K562 (cell line): ENCODE results near the gene ZBTB39. TPM values are rescaled to one million over a fixed set of nuclear protein-coding genes. Genes with fewer than 3 reads are reported as not detected.
A peak's percentile ranks its signal among the peaks of the same experiment; 100 is the strongest.

Experiments used
- ARID4B ChIP-seq: sonication (generic); formaldehyde crosslinking; IDR thresholded peaks from 2 replicates; pipeline ENCODE4 v1.8.0; 2022; ENCODE audit warnings: mild to moderate bottlenecking, missing genetic modification reagents
- FOXM1 ChIP-seq, 2 experiments: fragments of 450-650 bp in 1 of 2; sonication (generic) in 1 of 2; formaldehyde crosslinking in 1 of 2; IDR thresholded peaks; 2 replicates each; pipeline versions ENCODE4 v1.6.1 to v1.9.0; 2017 to 2022; ENCODE audit warnings: low read depth in 2 of 2, mild to moderate bottlenecking in 2 of 2, missing genetic modification reagents in 1 of 2, moderate library complexity in 1 of 2
- LCOR ChIP-seq: sonication (generic); formaldehyde crosslinking; IDR thresholded peaks from 2 replicates; pipeline ENCODE4 v1.8.0; 2022; ENCODE audit warnings: mild to moderate bottlenecking, missing genetic modification reagents
- PCBP1 ChIP-seq: fragments of 200-400 bp; formaldehyde crosslinking; IDR thresholded peaks from 2 replicates; pipeline ENCODE4 v1.6.1; 2018; ENCODE audit warnings: mild to moderate bottlenecking, low read depth, low read length; ENCODE audit not compliant: poor library complexity, severe bottlenecking
- PRMT5 ChIP-seq: sonication (generic); formaldehyde crosslinking; IDR thresholded peaks from 2 replicates; pipeline ENCODE4 v1.5.0; 2020; ENCODE audit warnings: missing genetic modification reagents
- RBM34 ChIP-seq: fragments of 200-400 bp; formaldehyde crosslinking; IDR thresholded peaks from 2 replicates; pipeline ENCODE4 v1.6.1; 2018; ENCODE audit warnings: low read length, borderline replicate concordance; ENCODE audit not compliant: insufficient read depth
- SMARCC2 ChIP-seq: fragments of 450-650 bp; IDR thresholded peaks from 2 replicates; pipeline ENCODE4 v1.6.1; 2017; ENCODE audit warnings: antibody characterized with exemption, moderate library complexity, mild to moderate bottlenecking, low read depth
- TAF1 ChIP-seq: IDR thresholded peaks from 2 replicates; pipeline ENCODE4 v1.6.1; 2011; ENCODE audit warnings: mild to moderate bottlenecking, low read length, moderate library complexity; ENCODE audit not compliant: insufficient read depth, control insufficient read depth, severe bottlenecking; ENCODE audit errors: extremely low read depth
- U2AF2 ChIP-seq: fragments of 200-400 bp; formaldehyde crosslinking; optimal IDR thresholded peaks from 2 replicates; pipeline ENCODE3; 2017; ENCODE audit warnings: low read depth, mild to moderate bottlenecking, low read length
- ZNF23 ChIP-seq: fragments of 250-450 bp; sonication (Bioruptor Pico); IDR thresholded peaks from 2 replicates; pipeline ENCODE4 v1.4.0; 2020; ENCODE audit warnings: mild to moderate bottlenecking
- ZNF282 ChIP-seq: sonication (generic); formaldehyde crosslinking; IDR thresholded peaks from 2 replicates; pipeline ENCODE4 v1.8.1; 2023; ENCODE audit warnings: missing genetic modification reagents
- ZNF740 ChIP-seq, 3 experiments: fragments of 200-800 bp in 1 of 3; sonication (Bioruptor generic) in 1 of 3; sonication (generic) in 1 of 3; formaldehyde crosslinking in 1 of 3; IDR thresholded peaks; 2 replicates each; pipeline versions ENCODE4 v1.6.1 to v1.8.0; 2016 to 2022; ENCODE audit warnings: mild to moderate bottlenecking in 2 of 3, missing compliant biosample characterization in 2 of 3, missing genetic modification characterization in 2 of 3, missing genetic modification reagents in 1 of 3
- polyA plus RNA-seq, 8 experiments: library from polyadenylated mRNA; depleted of rRNA in 4 of 8; stranded (reverse) in 5 of 8; unstranded in 3 of 8; fragments of >200 nt; fragmentation: Nextera tagmentation in 2 of 8; fragmentation: Illumina TruSeq in 1 of 8; extraction: Ambion mirVana in 2 of 8; extraction: Trizol in 1 of 8; gene quantifications; 2 replicates each; pipeline versions ENCODE4 v1.2.1 to v1.2.3, GENCODE V29; 2011 to 2014; ENCODE audit warnings: inconsistent platforms in 1 of 8, missing spikeins in 1 of 8
- total RNA-seq, 7 experiments: library from RNA; depleted of rRNA in 6 of 7; stranded (reverse); fragments of >200 nt in 6 of 7; fragmentation: Illumina TruSeq in 2 of 7; extraction: Trizol in 2 of 7; gene quantifications; 2 replicates each; pipeline versions ENCODE4 v1.2.1 to v1.2.3, GENCODE V29; 2011 to 2021; ENCODE audit warnings: low replicate concordance in 1 of 7
- TF ChIP-seq, protein P1 (sequence below): fragments of 250-450 bp; sonication (Bioruptor Pico); IDR thresholded peaks from 2 replicates; pipeline ENCODE4 v1.8.0; 2022; ENCODE audit warnings: inconsistent platforms, mild to moderate bottlenecking, moderate library complexity, borderline replicate concordance
- TF ChIP-seq, protein P2 (sequence below): sonication (generic); formaldehyde crosslinking; IDR thresholded peaks from 2 replicates; pipeline ENCODE4 v1.8.0; 2023; ENCODE audit warnings: mild to moderate bottlenecking, missing genetic modification reagents

Gene ZBTB39
- total and polyA plus RNA-seq, 9 of the 15 experiments (the other 6 are each of a cell fraction or from before 2014, with no cell fraction given): 3.3 to 13.3 (median 8.6) TPM

DNA sequence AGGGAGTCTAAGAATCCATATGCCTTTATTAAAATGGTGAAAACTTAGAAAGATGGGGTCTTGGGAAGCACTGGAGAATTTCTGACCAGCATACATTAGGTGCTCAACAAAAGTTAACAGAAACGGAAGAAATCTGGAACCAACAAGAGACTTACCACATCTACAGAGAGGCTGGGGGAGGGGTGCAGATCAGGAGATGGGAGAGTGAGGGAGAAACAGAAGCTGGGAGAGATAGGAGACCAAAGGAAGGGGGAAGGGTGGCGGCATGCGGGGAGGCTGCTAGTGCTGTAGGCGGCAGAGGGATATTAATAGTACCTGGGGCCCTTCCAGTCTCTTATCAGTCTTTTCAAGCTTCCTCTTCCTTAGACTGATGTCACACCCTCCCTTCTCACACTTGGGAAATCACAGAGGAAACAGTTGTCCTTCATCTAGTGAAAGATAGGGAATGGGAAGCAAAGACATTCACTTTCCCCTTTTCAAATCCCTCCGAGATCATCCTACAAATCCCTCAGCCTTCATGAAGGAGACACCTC lies 18.1 kb downstream of the ZBTB39 start (continued):
- TF ChIP-seq SMARCC2 (peak; percentile 96), ZNF23 (CRISPR knock-in tag) (no peak), PRMT5 (CRISPR knock-in tag) (no peak), ZNF282 (CRISPR knock-in tag) (no peak), U2AF2 (no peak), LCOR (peak; percentile 86), TAF1 (peak; percentile 37), RBM34 (no peak), FOXM1 (IDR thresholded peaks at IDR 0.05; ENCODE audit: low read depth) (peak; percentile 93), FOXM1 (CRISPR knock-in tag; IDR thresholded peaks at IDR 0.05; ENCODE audit: low read depth) (no peak), ARID4B (no peak), ZNF740 (CRISPR knock-in tag; IDR thresholded peaks at IDR 0.05) (no peak), ZNF740 (tag; IDR thresholded peaks at IDR 0.05) (no peak), PCBP1 (no peak)
- TF ChIP-seq, protein P1, sequence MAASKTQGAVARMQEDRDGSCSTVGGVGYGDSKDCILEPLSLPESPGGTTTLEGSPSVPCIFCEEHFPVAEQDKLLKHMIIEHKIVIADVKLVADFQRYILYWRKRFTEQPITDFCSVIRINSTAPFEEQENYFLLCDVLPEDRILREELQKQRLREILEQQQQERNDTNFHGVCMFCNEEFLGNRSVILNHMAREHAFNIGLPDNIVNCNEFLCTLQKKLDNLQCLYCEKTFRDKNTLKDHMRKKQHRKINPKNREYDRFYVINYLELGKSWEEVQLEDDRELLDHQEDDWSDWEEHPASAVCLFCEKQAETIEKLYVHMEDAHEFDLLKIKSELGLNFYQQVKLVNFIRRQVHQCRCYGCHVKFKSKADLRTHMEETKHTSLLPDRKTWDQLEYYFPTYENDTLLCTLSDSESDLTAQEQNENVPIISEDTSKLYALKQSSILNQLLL (CRISPR knock-in tag): no peak
- TF ChIP-seq, protein P2, sequence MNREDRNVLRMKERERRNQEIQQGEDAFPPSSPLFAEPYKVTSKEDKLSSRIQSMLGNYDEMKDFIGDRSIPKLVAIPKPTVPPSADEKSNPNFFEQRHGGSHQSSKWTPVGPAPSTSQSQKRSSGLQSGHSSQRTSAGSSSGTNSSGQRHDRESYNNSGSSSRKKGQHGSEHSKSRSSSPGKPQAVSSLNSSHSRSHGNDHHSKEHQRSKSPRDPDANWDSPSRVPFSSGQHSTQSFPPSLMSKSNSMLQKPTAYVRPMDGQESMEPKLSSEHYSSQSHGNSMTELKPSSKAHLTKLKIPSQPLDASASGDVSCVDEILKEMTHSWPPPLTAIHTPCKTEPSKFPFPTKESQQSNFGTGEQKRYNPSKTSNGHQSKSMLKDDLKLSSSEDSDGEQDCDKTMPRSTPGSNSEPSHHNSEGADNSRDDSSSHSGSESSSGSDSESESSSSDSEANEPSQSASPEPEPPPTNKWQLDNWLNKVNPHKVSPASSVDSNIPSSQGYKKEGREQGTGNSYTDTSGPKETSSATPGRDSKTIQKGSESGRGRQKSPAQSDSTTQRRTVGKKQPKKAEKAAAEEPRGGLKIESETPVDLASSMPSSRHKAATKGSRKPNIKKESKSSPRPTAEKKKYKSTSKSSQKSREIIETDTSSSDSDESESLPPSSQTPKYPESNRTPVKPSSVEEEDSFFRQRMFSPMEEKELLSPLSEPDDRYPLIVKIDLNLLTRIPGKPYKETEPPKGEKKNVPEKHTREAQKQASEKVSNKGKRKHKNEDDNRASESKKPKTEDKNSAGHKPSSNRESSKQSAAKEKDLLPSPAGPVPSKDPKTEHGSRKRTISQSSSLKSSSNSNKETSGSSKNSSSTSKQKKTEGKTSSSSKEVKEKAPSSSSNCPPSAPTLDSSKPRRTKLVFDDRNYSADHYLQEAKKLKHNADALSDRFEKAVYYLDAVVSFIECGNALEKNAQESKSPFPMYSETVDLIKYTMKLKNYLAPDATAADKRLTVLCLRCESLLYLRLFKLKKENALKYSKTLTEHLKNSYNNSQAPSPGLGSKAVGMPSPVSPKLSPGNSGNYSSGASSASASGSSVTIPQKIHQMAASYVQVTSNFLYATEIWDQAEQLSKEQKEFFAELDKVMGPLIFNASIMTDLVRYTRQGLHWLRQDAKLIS (CRISPR knock-in tag): no peak; the same call in 1 of the 2 replicates
